Panc1 (cell line): ENCODE data around the gene MAGED2. TPM values are rescaled to one million over a fixed set of nuclear protein-coding genes. Genes with fewer than 3 reads are reported as not detected.

Experiments
- total RNA-seq: library from RNA; stranded (reverse); gene quantifications from one replicate; pipeline ENCODE4 v1.2.1, GENCODE V29; 2021; ENCODE audit not compliant: unreplicated experiment

The MAGED2 gene
- total RNA-seq, 1 experiment from 2014 or later: 69.5 TPM

Other genes with a start within 250 kb of the MAGED2 start
- gene ITIH6, start 9.5 kb upstream of the MAGED2 start, total RNA-seq: not detected
- 2.4 TPM for gene TRO, start 113.1 kb downstream of the MAGED2 start, total RNA-seq
- 0.36 TPM for gene PFKFB1, start 186.4 kb downstream of the MAGED2 start, total RNA-seq
- gene APEX2, start 192.6 kb downstream of the MAGED2 start, total RNA-seq: 32.3 TPM
- not detected for gene ALAS2, start 223.2 kb downstream of the MAGED2 start, total RNA-seq